ENCODE results near the gene DTHD1. TPM values are rescaled to one million over a fixed set of nuclear protein-coding genes. Genes with fewer than 3 reads are reported as not detected.

The DTHD1 gene
- total and polyA plus RNA-seq, 10 of the 15 experiments (the other 5 are each of a cell fraction or from before 2014, with no cell fraction given), result 0.05 to 2.8 (median 1.4) TPM

- Histone ChIP-seq H3K9ac (ENCODE audit: control insufficient read depth, insufficient read depth, low read length) (no peak overlapping the region), H3K36me3 (ENCODE audit: control insufficient read depth in 2 of 2, insufficient read depth in 2 of 2, low read length in 1 of 2) (no peaks in the 10 kb centered on the region), H3K27ac (ENCODE audit: control insufficient read depth, insufficient read depth) (no peak overlapping the region), H2AFZ (ENCODE audit: control insufficient read depth, low read depth, low read length) (no peak overlapping the region), H3K79me2 (ENCODE audit: control insufficient read depth, insufficient read depth, low read length) (no peaks in the 10 kb centered on the region), H3K4me3 (no peak overlapping the region), H3K9me3 (replicated peaks; ENCODE audit: control insufficient read depth, insufficient read depth, low read length) (no peaks in the 10 kb centered on the region), H3K27me3 (replicated peaks in 1 of 2; ENCODE audit: control insufficient read depth in 2 of 2, insufficient read depth in 2 of 2, low read length in 1 of 2) (no peaks in the 10 kb centered on the region), H3K4me2 (ENCODE audit: control insufficient read depth, insufficient read depth) (no peak overlapping the region), H4K20me1 (ENCODE audit: control insufficient read depth, insufficient read depth) (no peaks in the 10 kb centered on the region), H3K4me1 (ENCODE audit: control insufficient read depth, insufficient read depth, low read length) (peaks cover 5% of the 10 kb centered on the region)
- DNase-seq (ENCODE audit: low read depth, low spot score) (no peak), FAIRE-seq (no peak), ATAC-seq (no peak)
- no TSS peak for BruUV-seq (replicated peaks)
- CTCF ChIA-PET, result interaction anchor here (0.6 kb wide), 1 partner anchor 76 kb away, joined by 3 read pairs; no protein-coding TSS in a partner anchor
- no peak for TF ChIP-seq HCFC1 (IDR thresholded peaks at IDR 0.05; ENCODE audit: low read length)
- TF ChIP-seq BACH1 (IDR thresholded peaks at IDR 0.05; ENCODE audit: borderline replicate concordance), result no peak
- TF ChIP-seq CUX1 (IDR thresholded peaks at IDR 0.05; ENCODE audit: insufficient replicate concordance, low read depth, low read length), result no peak
- POLR2A ChIA-PET, result no interaction called here
- RAD21 ChIA-PET (ENCODE audit: unreplicated experiment), result no interaction called here
- in situ Hi-C loops (cut with MboI) (no loop called here), intact Hi-C loops (cut with micrococcal nuclease; ENCODE audit: unreplicated experiment) (no loop called here)
- 97% methylated on average over 4 of the region's 4 CpGs for WGBS (ENCODE audit: insufficient coverage, insufficient replicate concordance, low lambda C conversion rate, missing lambda C conversion rate)
- SMC1A ChIA-PET (ENCODE audit: uncharacterized antibody, unreplicated experiment), result interaction anchor here (1.7 to 2.4 kb wide), 3 partner anchors 9 to 15 kb away, joined by 4 to 14 read pairs (median 9); no protein-coding TSS in a partner anchor
These were observed 8.1 kb upstream of the DTHD1 start for GRCh38 chr4:36273276-36273675.
